Fibroblast of lung (primary cell): Measurements from ENCODE around the gene MKI67.

Experiments used
- EZH2 ChIP-seq: IDR thresholded peaks from 2 replicates; pipeline ENCODE4 v1.5.1; 2012; ENCODE audit warnings: low read length, control low read depth, mild to moderate bottlenecking; ENCODE audit errors: missing control alignments
- TF ChIP-seq, protein P1 (sequence below), 2 donors: IDR thresholded peaks in 1 of 2; conservative IDR thresholded peaks in 1 of 2; 1 replicate in 1 of 2; 2 replicates in 1 of 2; pipeline ENCODE4 v1.5.1; 2011 to 2012; ENCODE audit warnings: low read length in 2 of 2, control low read depth in 1 of 2, inconsistent platforms in 1 of 2, low read depth in 1 of 2, mild to moderate bottlenecking in 1 of 2

GRCh38 chr10:128097783-128098182 lies 28.4 kb downstream of the MKI67 start:
- TF ChIP-seq, protein P1, sequence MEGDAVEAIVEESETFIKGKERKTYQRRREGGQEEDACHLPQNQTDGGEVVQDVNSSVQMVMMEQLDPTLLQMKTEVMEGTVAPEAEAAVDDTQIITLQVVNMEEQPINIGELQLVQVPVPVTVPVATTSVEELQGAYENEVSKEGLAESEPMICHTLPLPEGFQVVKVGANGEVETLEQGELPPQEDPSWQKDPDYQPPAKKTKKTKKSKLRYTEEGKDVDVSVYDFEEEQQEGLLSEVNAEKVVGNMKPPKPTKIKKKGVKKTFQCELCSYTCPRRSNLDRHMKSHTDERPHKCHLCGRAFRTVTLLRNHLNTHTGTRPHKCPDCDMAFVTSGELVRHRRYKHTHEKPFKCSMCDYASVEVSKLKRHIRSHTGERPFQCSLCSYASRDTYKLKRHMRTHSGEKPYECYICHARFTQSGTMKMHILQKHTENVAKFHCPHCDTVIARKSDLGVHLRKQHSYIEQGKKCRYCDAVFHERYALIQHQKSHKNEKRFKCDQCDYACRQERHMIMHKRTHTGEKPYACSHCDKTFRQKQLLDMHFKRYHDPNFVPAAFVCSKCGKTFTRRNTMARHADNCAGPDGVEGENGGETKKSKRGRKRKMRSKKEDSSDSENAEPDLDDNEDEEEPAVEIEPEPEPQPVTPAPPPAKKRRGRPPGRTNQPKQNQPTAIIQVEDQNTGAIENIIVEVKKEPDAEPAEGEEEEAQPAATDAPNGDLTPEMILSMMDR (conservative IDR thresholded peaks at IDR 0.05 in 1 of 2, IDR thresholded peaks at IDR 0.05 in 1 of 2; ENCODE audit: low read depth in 1 of 2, low read length in 2 of 2): no peak
- no peak for TF ChIP-seq EZH2
